ENCODE results near the gene ATP13A3.
"Not testable (repeated sequence)": the region's sequence is repeated elsewhere in the genome, so short reads cannot be mapped to it uniquely, and the experiment has no call there.

The ATP13A3 gene

GRCh38 chr3:194497799-194498575, 11.2 kb upstream of the ATP13A3 start:
- DNase-seq: no peak

- no peak for DNase-seq
These were observed 9.6 kb upstream of the ATP13A3 start for GRCh38 chr3:194496217-194496919.

DNA sequence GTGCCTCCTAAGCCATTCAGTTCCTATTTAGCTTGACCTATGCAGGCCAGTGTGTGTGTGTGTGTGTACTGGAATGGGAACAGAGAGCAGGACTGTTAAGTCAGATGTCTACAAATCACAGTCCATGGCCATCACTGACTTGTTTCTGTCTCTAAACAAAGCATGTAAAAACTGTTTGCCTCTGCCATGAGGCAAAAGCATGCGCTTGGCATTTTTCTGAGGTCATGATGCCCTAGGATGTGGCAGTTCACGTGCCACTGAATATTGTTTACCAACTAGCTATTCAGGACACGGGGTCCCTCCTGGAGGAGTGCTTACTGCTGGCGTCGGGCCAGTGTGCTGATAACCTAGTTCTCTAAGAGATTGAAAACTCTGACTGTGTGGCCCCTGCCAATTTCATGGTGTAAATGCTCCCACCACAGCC, 8.2 kb upstream of the ATP13A3 start:
- DNase-seq: no peak

DNA sequence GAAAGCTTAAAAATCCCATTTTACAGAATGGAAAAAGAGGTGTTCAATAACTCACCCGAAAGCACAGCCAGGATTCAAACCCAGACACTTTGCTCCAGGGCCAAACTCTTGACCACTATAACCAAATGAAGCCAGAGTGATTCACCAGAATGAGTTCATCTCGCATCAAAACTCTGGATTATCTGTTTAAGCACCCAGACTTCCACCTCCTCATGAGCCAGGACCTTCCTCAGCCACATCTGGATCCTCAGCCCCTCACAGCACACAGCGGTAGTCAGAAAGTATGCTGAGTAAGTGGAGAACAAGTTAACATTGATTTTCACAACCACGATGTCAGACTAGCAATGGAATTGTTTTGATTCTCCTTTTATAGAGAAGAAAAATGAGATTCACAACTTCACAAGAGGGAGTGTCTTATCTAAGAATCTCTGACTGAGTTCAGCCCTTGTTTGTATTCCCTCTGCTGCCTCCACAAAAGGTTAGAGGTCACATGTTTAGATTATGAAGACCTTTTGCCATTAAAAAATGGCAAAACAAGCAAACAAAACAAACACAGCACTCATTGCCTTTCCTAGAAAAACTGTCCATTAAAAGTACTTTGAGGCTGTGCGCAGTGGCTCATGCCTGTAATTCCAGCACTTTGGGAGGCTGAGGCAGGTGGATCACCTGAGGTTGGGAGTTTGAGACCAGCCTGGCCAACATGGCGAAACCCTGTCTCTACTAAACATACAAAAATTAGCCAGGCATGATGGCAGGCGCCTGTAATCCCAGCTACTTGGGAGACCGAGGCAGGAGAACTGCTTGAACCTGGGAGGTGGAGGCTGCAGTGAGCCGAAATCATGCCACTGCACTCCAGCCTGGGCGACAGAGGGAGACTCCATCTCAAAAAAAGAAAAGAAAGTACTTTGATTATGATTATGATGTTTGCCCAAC, 7.5 kb upstream of the ATP13A3 start:
- not testable (repeated sequence) for DNase-seq

DNA sequence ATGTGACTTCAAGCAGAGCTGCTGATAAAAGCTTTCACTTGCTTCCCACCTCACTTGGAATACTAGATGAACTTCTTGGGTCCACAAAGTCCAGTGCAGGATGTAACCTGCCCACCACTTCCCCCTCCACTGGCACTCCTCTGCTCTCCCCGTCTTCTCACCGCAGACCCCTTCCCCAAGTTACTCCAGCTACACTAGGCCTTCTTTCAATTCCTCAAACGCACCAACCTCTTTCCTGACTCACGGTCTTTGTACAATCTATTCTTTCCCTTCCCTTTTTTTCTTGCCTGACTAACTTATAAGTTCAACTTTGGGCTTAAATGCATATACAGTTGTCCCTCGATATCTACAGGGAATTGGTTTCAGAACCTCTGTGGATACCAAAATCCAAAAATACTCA, 5.2 kb upstream of the ATP13A3 start:
- no peak for DNase-seq

DNA sequence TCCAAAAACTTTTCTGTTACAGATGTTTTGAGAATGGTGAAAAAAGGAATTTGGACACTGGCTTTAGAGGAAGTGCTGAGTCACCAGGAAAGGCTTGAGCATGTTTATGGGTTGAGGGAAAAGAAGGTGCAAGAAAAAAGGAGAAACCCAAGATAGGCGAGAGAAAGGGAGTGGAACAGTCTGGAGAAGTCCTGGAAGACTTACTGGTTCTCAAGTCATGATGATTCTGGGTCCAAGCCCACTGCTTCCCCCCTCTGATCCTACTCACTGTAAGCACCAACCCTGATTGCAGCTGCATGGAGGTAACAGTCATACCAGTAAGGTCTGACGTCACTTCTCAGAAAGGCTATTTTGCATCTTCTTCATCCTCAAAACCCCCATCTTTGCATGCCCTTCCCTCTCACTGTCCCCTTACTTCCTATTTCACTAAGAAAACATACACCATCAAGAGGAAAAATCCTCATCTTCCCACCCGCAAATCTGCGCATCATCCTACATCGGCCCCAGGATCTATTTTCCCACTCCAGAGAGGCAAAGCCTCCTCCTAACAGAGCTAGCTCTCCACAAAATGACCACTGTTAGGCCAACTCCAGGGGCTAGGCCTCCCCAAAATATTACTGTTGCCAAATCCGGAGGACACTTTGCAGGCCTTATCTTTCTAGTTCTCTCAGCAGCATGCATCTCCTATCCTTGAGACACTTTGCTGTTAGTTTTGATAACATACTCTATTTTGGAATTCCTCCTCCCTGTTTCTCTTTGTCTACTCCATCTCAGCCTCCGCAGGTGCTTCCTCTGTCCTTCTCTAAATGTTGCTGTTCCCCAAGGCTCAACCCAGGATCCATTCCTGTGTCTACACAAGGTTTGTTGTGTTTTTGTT, 3.2 kb upstream of the ATP13A3 start:
- no peak for DNase-seq

- DNase-seq: no peak
These were observed 1.4 kb upstream of the ATP13A3 start for GRCh38 chr3:194488055-194488742.

DNA sequence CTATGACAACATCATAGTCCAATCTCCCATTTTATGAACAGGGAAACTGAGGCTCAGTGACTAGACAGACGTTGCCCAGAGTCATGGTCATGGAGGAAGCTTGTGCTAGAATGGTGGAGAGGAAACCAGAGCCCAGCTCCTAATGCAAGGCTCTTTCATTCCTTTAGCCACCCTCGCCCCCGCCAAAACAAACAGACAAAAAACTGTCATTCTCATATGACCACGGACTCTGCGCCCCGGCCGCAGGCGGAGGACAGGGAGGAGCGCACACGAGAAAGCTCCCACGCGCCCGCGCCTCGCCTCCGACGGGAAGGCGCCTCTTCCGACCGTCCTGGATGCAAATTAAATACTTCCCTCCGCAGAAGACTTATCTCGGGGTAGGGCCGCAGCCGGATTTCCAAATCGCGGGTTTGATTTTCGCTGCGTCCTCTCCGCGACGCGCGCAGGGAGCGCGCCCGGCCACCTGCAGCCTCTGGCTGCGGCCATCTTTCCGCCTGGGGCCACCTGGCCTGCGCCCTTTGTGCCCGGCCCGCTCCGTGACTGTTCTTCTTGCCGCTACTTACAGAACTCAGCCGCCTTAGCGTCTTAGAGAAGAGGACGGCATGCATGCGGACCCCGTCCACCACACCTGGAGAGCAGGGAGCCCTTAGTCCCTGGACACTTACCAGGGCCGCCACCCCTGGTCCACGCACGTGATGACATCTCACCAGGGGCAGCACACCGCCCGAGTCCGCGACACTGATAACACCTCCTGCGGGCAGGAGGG, 670 bp upstream of the ATP13A3 start:
- DNase-seq: peak; percentile 49

DNA sequence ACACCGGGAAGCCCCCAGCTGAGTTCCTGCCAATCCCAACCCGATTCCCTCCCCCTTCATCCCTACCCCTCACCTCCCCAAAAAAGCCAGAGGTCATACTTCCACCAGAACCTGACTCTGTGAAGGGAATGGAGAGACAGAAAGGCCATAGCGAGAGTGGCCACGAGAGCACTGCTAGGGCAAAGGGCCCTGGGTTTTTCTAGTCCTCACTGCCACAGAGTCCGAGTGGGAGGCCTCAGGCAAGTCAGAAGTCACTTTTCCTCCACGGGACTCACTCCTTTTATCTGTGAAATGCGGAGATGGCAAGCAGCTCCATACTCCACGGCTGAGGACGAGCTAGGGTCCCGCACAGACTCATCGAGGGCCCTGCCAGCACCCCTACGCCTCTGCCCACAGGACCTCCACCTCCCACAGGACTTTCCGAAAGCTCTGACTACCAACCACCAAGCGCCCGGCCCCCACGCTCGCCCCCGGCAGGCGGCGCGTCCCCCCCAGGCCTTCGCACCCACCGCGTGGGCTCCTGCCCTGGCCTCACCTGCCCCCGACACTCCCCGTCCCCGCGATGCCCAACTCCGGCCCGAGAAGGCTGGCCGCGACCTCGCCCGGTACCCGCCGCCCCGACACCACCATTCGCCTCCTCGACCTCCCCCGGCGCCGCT, 792 bp downstream of the ATP13A3 start:
- DNase-seq: peak; percentile 60

- no peak for DNase-seq
These were observed 1.3 kb downstream of the ATP13A3 start for GRCh38 chr3:194485468-194485880.

GRCh38 chr3:194484614-194485013, 2.2 kb downstream of the ATP13A3 start:
- DNase-seq: no peak

- no peak for DNase-seq
These were observed 3.0 kb downstream of the ATP13A3 start for GRCh38 chr3:194483850-194484249.

DNA sequence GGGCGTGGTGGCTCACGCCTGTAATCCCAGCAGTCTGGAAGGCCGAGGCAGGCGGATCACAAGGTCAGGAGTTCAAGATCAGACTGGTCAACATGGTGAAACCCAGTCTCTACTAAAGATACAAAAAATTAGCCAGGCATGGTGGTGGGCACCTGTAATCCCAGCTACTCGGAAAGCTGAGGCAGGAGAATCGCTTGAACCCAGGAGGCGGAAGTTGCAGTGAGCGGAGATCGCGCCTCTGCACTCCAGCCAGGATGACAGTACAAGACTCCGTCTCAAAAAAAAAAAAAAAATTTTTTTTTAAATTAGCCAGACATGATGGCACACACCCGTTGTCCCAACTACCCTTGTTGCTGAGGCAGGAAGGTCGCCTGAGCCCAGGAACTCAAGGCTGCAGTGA, 4.0 kb downstream of the ATP13A3 start:
- not testable (repeated sequence) for DNase-seq

DNA sequence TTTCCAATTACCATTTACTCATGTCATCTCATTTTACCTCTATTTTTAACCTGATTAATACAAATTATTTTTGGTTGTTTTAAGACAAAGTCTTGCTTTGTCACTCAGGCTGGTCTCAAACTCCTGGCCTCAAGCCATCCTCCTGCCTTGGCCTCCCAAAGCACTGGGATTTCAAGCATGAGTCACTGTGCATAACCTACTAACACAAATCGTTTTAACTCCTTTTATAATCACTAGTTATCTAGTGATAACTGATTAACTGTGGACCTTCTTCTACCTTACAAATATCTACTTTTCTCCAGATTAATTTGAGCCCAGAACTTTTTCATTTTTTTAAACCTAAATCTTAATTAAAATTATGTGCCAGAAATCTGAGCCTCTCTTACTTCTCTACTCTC, 4.6 kb downstream of the ATP13A3 start:
- no peak for DNase-seq

DNA sequence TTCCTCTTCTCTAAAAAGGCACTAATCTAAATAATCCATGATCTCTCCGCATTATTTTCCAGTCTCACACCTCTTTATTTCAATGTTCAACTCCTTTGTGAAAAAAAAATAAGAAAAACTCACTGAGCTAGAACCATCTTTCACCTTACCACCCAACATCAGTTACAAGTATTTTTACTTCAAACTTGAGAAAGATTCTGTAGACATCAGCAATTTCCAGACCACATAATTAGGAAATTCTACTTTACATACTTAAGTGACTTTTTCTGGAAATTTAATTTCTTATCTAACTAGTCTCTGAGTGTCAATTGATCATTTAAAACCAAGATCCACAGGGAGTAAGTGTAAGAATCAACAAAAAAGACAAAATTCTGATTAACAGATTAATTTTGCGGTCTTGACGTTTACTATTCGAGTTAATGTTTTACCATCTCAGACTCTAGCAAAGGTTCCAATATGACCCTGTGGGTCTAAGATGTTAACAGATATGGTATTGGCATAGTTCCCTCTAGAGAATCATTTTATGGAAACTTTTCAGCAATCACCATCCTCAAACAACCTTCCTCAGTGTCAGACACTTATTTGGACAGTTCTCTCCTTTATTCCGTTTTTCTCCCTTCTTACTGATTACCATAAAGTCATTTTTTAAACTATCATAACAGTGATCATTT, 5.1 kb downstream of the ATP13A3 start:
- no peak for DNase-seq

GRCh38 chr3:194481103-194481502, 5.7 kb downstream of the ATP13A3 start:
- DNase-seq: no peak

DNA sequence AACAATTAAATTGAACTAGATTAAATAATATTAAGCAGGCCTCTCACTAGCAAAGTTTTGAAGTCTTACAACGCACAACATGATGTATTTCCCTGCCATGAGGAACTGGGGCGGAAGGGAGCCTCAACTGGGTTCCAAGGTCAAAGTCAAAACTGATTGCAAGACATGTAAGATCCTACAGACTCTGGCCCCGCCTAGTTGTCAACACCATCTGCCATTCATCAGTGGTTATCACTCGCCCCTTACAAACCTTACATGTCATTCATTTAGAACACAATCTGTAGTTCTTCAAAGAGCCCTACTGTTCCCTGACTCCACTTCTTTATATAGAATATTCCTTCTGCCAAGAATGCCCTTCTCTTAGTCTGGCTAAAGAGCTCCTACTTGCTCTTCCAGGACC, 10.0 kb downstream of the ATP13A3 start:
- DNase-seq: no peak

DNA sequence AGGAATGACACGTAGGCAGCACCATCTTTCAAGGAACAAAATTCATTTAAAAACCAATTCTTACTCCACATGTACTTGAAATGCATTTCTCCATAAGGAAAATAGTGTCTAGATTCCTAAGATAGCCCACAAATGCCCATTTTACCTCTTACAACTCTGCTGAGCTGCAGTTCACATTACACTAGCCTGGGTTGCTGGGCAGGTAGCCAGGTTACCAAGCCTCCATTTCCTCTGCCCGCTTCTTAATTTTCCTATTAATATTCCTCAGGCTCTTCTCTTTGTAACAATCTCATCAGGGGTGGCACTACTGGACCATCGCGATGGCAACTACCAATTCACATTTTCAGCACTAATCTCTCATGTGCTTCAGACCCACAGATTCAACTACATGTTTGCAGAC, 10.8 kb downstream of the ATP13A3 start:
- no peak for DNase-seq

DNA sequence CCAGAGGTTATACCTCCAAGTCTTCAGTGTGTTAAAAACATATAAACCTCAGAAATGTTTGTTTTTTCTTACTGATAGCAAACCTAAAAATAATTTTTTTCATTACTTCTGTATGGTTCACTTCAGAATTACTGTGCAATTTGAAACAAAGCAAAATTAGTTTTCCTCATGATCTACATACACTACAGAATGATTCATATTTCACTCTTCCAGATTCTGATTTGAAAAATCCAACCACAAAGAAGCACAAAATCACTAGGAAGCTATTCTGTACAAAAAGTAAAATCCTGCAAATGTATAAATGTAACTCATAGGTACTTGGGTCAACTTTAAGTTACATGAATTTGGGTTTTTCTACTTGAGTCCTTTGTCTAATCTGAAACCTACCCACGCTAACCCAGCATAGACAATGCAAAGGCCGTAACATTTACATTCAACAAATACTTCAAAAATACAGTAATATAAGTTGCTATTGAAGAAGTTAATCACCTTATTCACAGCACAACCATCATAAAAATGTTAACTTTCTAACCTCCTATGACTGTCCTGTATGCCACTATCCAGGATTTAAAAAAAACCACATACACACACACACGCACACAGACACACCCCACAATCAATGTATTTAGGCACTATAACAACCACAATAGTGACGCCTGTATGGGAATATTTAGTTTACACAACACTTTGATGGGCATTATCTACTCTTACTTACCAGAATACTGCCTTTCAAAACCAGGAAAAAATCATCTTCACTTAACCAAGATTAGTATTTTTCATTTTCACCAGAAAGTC, 11.5 kb downstream of the ATP13A3 start:
- no peak for DNase-seq
